Lower leg skin (tissue), 3 donors: ENCODE measurements around the gene FMO5.

Experiments used
- POLR2A ChIP-seq, 2 donors: fragments of 450-650 bp; IDR thresholded peaks; one replicate each; pipeline ENCODE4 v1.6.1; 2016 to 2017; ENCODE audit warnings: antibody characterized with exemption in 2 of 2, mild to moderate bottlenecking in 1 of 2, moderate library complexity in 1 of 2
- TF ChIP-seq, protein P1 (sequence below), 3 donors: fragments of 450-650 bp; IDR thresholded peaks; one replicate each; pipeline ENCODE4 v1.5.1; 2016; ENCODE audit warnings: antibody characterized with exemption in 3 of 3, mild to moderate bottlenecking in 3 of 3, moderate library complexity in 2 of 3

DNA sequence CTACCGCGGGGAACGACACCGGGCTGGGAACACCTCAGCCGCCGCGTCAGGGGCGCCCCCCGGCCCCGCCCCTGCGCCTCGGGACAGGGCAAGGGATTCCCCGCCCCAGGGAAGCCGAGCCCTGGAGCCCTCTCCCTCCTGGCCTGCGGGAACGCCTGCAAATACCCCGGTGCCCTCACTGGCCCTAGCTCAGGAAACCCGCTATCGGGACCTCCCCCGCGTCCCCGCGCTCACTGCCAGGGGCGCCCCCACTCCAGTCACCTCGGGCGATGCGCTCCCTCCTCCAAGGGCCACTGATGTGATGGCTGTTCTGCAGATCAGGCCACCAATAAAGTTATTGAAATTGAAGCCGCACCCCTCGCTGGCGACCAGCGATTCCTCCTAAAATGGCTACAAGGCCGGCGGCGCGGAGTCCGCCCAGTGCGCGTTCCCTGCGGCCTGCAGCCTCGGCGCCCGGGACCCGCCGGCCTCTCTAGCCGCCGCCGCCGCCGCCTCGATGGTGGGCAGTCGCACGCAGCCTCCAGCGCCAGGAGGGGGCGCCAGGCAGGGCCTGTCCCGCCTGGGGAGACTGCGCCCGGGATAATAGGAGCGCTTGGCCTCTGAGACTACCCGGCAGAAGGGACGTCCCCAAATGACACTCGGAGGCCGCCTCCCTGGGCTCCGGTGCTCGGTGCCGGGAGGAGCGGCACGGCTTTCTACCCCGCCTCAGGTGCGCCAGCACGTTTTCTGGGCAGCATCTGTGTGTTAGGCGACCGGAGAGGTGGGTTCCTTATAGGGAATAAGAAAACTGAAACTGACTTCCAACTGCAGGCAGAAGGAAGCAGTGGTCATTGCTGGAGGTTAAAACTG, 52.7 kb downstream of the FMO5 start, which contains the start of gene PRKAB2:
- TF ChIP-seq, protein P1, sequence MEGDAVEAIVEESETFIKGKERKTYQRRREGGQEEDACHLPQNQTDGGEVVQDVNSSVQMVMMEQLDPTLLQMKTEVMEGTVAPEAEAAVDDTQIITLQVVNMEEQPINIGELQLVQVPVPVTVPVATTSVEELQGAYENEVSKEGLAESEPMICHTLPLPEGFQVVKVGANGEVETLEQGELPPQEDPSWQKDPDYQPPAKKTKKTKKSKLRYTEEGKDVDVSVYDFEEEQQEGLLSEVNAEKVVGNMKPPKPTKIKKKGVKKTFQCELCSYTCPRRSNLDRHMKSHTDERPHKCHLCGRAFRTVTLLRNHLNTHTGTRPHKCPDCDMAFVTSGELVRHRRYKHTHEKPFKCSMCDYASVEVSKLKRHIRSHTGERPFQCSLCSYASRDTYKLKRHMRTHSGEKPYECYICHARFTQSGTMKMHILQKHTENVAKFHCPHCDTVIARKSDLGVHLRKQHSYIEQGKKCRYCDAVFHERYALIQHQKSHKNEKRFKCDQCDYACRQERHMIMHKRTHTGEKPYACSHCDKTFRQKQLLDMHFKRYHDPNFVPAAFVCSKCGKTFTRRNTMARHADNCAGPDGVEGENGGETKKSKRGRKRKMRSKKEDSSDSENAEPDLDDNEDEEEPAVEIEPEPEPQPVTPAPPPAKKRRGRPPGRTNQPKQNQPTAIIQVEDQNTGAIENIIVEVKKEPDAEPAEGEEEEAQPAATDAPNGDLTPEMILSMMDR (IDR thresholded peaks at IDR 0.05), result peak in 1 of 3 donors; percentile 88
- no peak for TF ChIP-seq POLR2A (IDR thresholded peaks at IDR 0.05)
